RWPE1 (cell line): Measurements from ENCODE around the gene GRWD1.
A peak's percentile ranks its signal among the peaks of the same experiment; 100 is the strongest.

ENCODE experiments used
- CTCF ChIA-PET: fragments of 350-600 bp; sonication (Branson Sonifier 250); formaldehyde crosslinking; extraction: SDS; loops from one replicate; lab custom pipeline; 2021; lab: Yijun Ruan, JAX
- POLR2A ChIA-PET: fragments of 400-600 bp; formaldehyde crosslinking; extraction: SDS; loops from one replicate; lab custom pipeline; 2020; ENCODE audit warnings: antibody characterized with exemption; ENCODE audit not compliant: low non-redundant PET; lab: Yijun Ruan, JAX
- DNase-seq: peaks from one replicate; pipeline ENCODE4 v3.0.0; 2012; ENCODE audit warnings: low spot score
- H3K27ac ChIP-seq: fragments of 450-650 bp; 2 replicates; pipeline ENCODE4 v1.5.1; 2017
- CTCF ChIP-seq: fragments of 450-650 bp; conservative IDR thresholded peaks from 2 replicates; pipeline ENCODE4 v1.5.1; 2017; ENCODE audit warnings: low read depth, mild to moderate bottlenecking

The GRWD1 gene

GRCh38 chr19:48475369-48476068 lies 29.7 kb downstream of the GRWD1 start:
- peak overlapping the region; percentile 98 for H3K27ac ChIP-seq
- POLR2A ChIA-PET = no interaction called here
- no peak for DNase-seq
- CTCF ChIA-PET = interaction anchor here (1.3 kb wide), 1 partner anchor 14 kb away, joined by 3 read pairs; no protein-coding TSS in a partner anchor
- no peak for TF ChIP-seq CTCF

- CTCF ChIA-PET = interaction anchor here (1.3 kb wide), 1 partner anchor 13 kb away, joined by 3 read pairs; no protein-coding TSS in a partner anchor
- POLR2A ChIA-PET = no interaction called here
Measured at GRCh38 chr19:48476176-48476575, 30.4 kb downstream of the GRWD1 start.

GRCh38 chr19:48477067-48477685 lies 31.4 kb downstream of the GRWD1 start:
- ChIA-PET POLR2A (no interaction called here), CTCF (no interaction called here)
- H3K27ac ChIP-seq = peak overlapping the region; percentile 98
- DNase-seq = no peak
- no peak for TF ChIP-seq CTCF

More at GRCh38 chr19:48476176-48476575, 30.4 kb downstream of the GRWD1 start:
- DNase-seq = no peak
- no peak for TF ChIP-seq CTCF
- peak overlapping the region; percentile 98 for H3K27ac ChIP-seq

GRCh38 chr19:48477698-48478338 lies 32.0 kb downstream of the GRWD1 start:
- peak overlapping the region; percentile 98 for H3K27ac ChIP-seq
- POLR2A ChIA-PET = no interaction called here
- DNase-seq = no peak
- no peak for TF ChIP-seq CTCF
- CTCF ChIA-PET = no interaction called here

- DNase-seq = no peak
- ChIA-PET CTCF (no interaction called here), POLR2A (no interaction called here)
- H3K27ac ChIP-seq = peak overlapping the region; percentile 98
- no peak for TF ChIP-seq CTCF
Measured at GRCh38 chr19:48478339-48479256, 32.8 kb downstream of the GRWD1 start.

GRCh38 chr19:48479686-48480085 lies 33.9 kb downstream of the GRWD1 start:
- no peak for TF ChIP-seq CTCF
- peak overlapping the region; percentile 78 for H3K27ac ChIP-seq
- CTCF ChIA-PET = no interaction called here
- POLR2A ChIA-PET = no interaction called here
- no peak for DNase-seq
